ENCODE results near the gene SMAD6.

Gene SMAD6

DNA sequence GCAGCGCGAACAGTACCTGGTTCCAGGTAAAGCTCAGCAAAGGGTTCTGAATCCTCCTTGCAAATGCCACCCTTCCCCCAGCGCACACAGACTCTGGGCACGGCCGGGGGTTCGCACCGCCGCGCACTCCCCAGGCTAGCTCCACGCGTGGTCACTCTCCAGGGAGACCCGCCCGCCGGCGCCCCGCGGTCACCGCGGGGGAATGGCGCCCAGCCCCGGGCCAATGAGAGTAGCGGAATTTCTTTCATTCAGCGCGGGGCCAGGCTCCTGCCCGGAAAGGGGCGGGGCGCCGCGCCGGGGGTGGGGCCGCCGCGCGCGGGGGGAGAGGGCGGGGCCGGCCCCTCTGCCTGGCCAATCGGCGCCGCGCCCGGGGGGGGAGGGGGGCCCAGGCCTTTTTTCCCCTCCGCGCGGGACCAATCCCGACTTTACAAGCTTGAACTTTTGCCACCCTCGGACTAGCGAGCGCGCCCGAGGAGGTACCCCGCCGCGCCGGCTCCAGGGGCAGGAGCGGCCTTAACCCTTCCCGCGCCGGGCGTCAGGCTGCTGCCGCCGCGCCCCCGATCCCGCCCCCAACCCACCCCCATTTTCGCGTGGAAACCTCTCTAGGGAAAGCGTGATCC lies 1.1 kb upstream of the SMAD6 start:
- Histone ChIP-seq H3K27me3 (ENCODE audit: insufficient read depth, low read depth, severe bottlenecking) (no peaks in the 10 kb centered on the region), H3K36me3 (peaks cover 2% of the 10 kb centered on the region; the same call in 1 of the 2 replicates), H3K9me3 (ENCODE audit: severe bottlenecking) (no peaks in the 10 kb centered on the region), H3K4me3 (ENCODE audit: low read depth, low read length) (peak overlapping the region; percentile 65), H3K27ac (peak overlapping the region; percentile 96)
- TF ChIP-seq, protein P1, sequence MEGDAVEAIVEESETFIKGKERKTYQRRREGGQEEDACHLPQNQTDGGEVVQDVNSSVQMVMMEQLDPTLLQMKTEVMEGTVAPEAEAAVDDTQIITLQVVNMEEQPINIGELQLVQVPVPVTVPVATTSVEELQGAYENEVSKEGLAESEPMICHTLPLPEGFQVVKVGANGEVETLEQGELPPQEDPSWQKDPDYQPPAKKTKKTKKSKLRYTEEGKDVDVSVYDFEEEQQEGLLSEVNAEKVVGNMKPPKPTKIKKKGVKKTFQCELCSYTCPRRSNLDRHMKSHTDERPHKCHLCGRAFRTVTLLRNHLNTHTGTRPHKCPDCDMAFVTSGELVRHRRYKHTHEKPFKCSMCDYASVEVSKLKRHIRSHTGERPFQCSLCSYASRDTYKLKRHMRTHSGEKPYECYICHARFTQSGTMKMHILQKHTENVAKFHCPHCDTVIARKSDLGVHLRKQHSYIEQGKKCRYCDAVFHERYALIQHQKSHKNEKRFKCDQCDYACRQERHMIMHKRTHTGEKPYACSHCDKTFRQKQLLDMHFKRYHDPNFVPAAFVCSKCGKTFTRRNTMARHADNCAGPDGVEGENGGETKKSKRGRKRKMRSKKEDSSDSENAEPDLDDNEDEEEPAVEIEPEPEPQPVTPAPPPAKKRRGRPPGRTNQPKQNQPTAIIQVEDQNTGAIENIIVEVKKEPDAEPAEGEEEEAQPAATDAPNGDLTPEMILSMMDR (IDR thresholded peaks at IDR 0.05; ENCODE audit: low read depth, low read length) = no peak
- DNase-seq = peak; percentile 97

DNA sequence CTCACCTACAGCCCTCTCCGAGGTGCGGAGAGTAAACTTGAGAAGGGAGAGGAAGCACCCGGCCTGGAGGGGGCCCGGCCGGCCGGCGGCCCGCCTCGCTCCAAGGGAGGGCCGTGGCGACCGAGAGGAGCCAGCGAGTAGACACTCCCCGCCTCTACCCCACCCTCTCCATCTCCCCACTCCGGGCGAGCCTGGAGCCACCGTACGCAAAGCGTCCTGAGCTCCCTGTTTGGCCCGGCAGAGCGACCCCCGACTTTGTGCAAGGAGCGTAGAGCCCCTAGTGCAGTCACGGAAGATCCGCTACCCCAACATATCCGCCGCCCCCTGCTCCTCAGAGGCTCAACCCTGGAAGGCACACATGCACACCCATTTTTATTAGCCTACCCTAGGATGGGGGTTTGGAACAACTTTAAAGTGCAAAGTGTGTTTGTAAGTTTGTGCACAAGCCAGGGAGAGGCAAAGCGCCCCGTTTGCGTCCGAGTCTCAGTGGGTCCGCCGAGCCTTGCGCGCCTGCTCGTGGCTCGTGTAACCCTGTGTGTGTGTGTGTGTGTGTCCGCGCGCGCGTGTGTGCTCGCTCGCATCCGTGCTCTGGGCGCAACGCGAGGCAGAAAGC lies 508 bp upstream of the SMAD6 start:
- Histone ChIP-seq H3K27me3 (ENCODE audit: insufficient read depth, low read depth, severe bottlenecking) (no peaks in the 10 kb centered on the region), H3K9me3 (ENCODE audit: severe bottlenecking) (no peaks in the 10 kb centered on the region), H3K27ac (peak overlapping the region; percentile 96), H3K36me3 (peaks cover 3% of the 10 kb centered on the region; the same call in 1 of the 2 replicates), H3K4me3 (ENCODE audit: low read depth, low read length) (peak overlapping the region; percentile 65)
- DNase-seq = peak; percentile 64
- TF ChIP-seq, protein P1 (IDR thresholded peaks at IDR 0.05; ENCODE audit: low read depth, low read length) = no peak

DNA sequence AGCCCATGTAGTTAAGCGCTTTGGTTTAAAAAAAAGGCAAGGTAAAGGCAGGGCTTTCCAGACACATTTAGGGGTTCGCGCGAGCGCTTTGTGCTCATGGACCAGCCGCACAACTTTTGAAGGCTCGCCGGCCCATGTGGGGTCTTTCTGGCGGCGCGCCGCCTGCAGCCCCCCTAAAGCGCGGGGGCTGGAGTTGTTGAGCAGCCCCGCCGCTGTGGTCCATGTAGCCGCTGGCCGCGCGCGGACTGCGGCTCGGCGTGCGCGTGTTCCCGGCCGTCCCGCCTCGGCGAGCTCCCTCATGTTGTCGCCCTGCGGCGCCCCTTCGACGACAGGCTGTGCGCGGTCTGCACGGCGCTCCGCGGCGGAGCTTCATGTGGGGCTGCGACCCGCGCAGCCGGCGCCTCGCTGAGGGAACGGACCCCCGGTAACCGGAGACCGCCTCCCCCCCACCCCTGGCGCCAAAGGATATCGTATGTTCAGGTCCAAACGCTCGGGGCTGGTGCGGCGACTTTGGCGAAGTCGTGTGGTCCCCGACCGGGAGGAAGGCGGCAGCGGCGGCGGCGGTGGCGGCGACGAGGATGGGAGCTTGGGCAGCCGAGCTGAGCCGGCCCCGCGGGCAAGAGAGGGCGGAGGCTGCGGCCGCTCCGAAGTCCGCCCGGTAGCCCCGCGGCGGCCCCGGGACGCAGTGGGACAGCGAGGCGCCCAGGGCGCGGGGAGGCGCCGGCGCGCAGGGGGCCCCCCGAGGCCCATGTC lies 927 bp downstream of the SMAD6 start:
- TF ChIP-seq, protein P1 (IDR thresholded peaks at IDR 0.05; ENCODE audit: low read depth, low read length) = no peak
- H3K36me3 ChIP-seq = peaks cover 3% of the 10 kb centered on the region
- H3K9me3 ChIP-seq (ENCODE audit: severe bottlenecking) = no peaks in the 10 kb centered on the region
- H3K27ac ChIP-seq = peak overlapping the region; percentile 96
- no peaks in the 10 kb centered on the region for H3K27me3 ChIP-seq (ENCODE audit: insufficient read depth, low read depth, severe bottlenecking)
- peak overlapping the region; percentile 65 for H3K4me3 ChIP-seq (ENCODE audit: low read depth, low read length)
- no peak for DNase-seq

DNA sequence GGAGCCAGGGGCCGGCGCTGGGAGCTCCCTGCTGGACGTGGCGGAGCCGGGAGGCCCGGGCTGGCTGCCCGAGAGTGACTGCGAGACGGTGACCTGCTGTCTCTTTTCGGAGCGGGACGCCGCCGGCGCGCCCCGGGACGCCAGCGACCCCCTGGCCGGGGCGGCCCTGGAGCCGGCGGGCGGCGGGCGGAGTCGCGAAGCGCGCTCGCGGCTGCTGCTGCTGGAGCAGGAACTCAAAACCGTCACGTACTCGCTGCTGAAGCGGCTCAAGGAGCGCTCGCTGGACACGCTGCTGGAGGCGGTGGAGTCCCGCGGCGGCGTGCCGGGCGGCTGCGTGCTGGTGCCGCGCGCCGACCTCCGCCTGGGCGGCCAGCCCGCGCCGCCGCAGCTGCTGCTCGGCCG lies 1.5 kb downstream of the SMAD6 start:
- DNase-seq = no peak
- Histone ChIP-seq H3K27ac (peak overlapping the region; percentile 96), H3K27me3 (ENCODE audit: insufficient read depth, low read depth, severe bottlenecking) (no peaks in the 10 kb centered on the region), H3K9me3 (ENCODE audit: severe bottlenecking) (no peaks in the 10 kb centered on the region), H3K36me3 (peaks cover 7% of the 10 kb centered on the region), H3K4me3 (ENCODE audit: low read depth, low read length) (peak overlapping the region; percentile 65)
- TF ChIP-seq, protein P1 (IDR thresholded peaks at IDR 0.05; ENCODE audit: low read depth, low read length) = no peak

DNA sequence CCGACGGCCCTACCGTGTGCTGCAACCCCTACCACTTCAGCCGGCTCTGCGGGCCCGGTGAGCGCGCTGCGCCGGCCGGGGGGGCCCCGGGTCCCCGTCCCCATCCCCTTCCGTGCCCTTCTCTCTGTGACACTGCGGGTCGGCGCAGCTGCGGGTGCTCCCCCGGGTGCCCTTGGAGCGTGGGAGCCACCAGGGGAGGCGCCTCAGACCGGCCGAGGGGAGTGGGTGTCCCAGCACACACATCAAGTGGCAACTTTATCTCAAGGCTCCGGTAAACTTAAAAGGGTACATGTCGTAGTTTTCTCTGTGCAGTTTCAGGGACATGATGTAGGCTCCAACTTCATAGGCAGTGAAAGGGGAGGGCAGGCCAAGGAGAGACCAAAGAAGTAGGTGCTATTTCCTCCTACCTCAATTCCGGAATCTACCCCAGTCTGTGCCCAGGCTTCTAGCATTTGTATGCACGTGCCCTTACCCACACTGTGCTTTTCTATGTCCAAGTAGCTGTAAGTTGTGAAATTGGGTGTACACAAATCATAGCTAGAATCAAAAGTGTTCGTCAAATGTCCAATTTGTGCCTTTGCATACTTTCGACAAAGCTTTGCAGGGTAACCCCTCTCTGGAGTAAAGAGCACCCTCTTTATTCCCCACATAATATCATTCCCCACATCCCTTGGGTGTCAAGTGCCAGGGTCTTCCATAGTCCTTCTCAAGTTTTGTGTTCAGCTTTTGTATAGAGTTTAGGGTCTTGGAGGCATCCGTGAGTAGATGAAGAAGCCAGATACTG lies 2.2 kb downstream of the SMAD6 start:
- peak overlapping the region; percentile 65 for H3K4me3 ChIP-seq (ENCODE audit: low read depth, low read length)
- H3K27ac ChIP-seq = peak overlapping the region; percentile 13
- DNase-seq = no peak
- H3K9me3 ChIP-seq (ENCODE audit: severe bottlenecking) = no peaks in the 10 kb centered on the region
- TF ChIP-seq, protein P1 (IDR thresholded peaks at IDR 0.05; ENCODE audit: low read depth, low read length) = no peak
- no peaks in the 10 kb centered on the region for H3K27me3 ChIP-seq (ENCODE audit: insufficient read depth, low read depth, severe bottlenecking)
- H3K36me3 ChIP-seq = peaks cover 8% of the 10 kb centered on the region
